Hepatocyte (in vitro differentiated cells): ENCODE results near the gene EDARADD. TPM values are rescaled to one million over a fixed set of nuclear protein-coding genes. Genes with fewer than 3 reads are reported as not detected.
A peak's percentile ranks its signal among the peaks of the same experiment; 100 is the strongest.

Source experiments
- DNase-seq: peaks from one replicate; pipeline ENCODE4 v3.0.0-alpha.2; 2016; ENCODE audit warnings: low spot score
- H2AFZ ChIP-seq: fragments of 200-600 bp; sonication (generic); 2 replicates; pipeline ENCODE4 v1.6.0; 2016; ENCODE audit warnings: antibody characterized with exemption, mild to moderate bottlenecking
- H3K27ac ChIP-seq: fragments of 200-600 bp; sonication (generic); 2 replicates; pipeline ENCODE4 v1.5.1; 2016; ENCODE audit warnings: mild to moderate bottlenecking
- H3K27me3 ChIP-seq: fragments of 200-600 bp; sonication (generic); 2 replicates; pipeline ENCODE4 v1.6.1; 2016
- H3K36me3 ChIP-seq: fragments of 200-600 bp; sonication (generic); replicated peaks from 2 replicates; pipeline ENCODE4 v1.5.1; 2016; ENCODE audit warnings: low read depth; ENCODE audit not compliant: insufficient read depth
- H3K4me1 ChIP-seq: fragments of 200-600 bp; sonication (generic); 2 replicates; pipeline ENCODE4 v1.5.1; 2016; ENCODE audit warnings: mild to moderate bottlenecking, moderate library complexity; ENCODE audit not compliant: insufficient read depth
- H3K4me2 ChIP-seq: fragments of 200-600 bp; sonication (generic); 2 replicates; pipeline ENCODE4 v1.6.0; 2016
- H3K4me3 ChIP-seq: fragments of 200-600 bp; sonication (generic); 2 replicates; pipeline ENCODE4 v1.5.1; 2016; ENCODE audit warnings: mild to moderate bottlenecking
- H3K79me2 ChIP-seq: fragments of 200-600 bp; sonication (generic); 2 replicates; pipeline ENCODE4 v1.6.0; 2017; ENCODE audit warnings: mild to moderate bottlenecking
- H3K9me2 ChIP-seq: fragments of 200-600 bp; sonication (generic); replicated peaks from 2 replicates; pipeline ENCODE4 v1.6.0; 2017; ENCODE audit warnings: mild to moderate bottlenecking; ENCODE audit not compliant: insufficient read depth
- H3K9me3 ChIP-seq: fragments of 200-600 bp; sonication (generic); 2 replicates; pipeline ENCODE4 v1.5.1; 2016; ENCODE audit warnings: low read depth, mild to moderate bottlenecking
- H4K20me1 ChIP-seq: fragments of 200-600 bp; sonication (generic); 2 replicates; pipeline ENCODE4 v1.6.0; 2016; ENCODE audit warnings: mild to moderate bottlenecking; ENCODE audit not compliant: insufficient read depth, poor library complexity, severe bottlenecking
- CTCF ChIP-seq: fragments of 200-600 bp; sonication (generic); IDR thresholded peaks from 2 replicates; pipeline ENCODE4 v1.5.1; 2016; ENCODE audit warnings: antibody characterized with exemption, mild to moderate bottlenecking; ENCODE audit not compliant: poor library complexity
- EZH2 ChIP-seq: fragments of 200-600 bp; sonication (generic); IDR thresholded peaks from 2 replicates; pipeline ENCODE4 v1.6.1; 2016; ENCODE audit warnings: antibody characterized with exemption, mild to moderate bottlenecking, borderline replicate concordance
- EZH2phosphoT487 ChIP-seq: fragments of 200-600 bp; sonication (generic); IDR thresholded peaks from one replicate; pipeline ENCODE4 v1.6.1; 2018; ENCODE audit warnings: antibody characterized with exemption, mild to moderate bottlenecking, low read depth, moderate library complexity; ENCODE audit not compliant: unreplicated experiment, severe bottlenecking
- WGBS: methylation state at CpG from one replicate; pipeline ENCODE4 v1.1.6; 2016; ENCODE audit warnings: low lambda C conversion rate; ENCODE audit errors: missing lambda C conversion rate; 5-methylcytosine and 5-hydroxymethylcytosine counted together
- polyA plus RNA-seq: library from polyadenylated mRNA; unstranded; fragments of >200 nt; fragmentation: Nextera tagmentation; extraction: Ambion mirVana; gene quantifications from 2 replicates; pipeline ENCODE4 v1.2.1, GENCODE V29; 2016
- total RNA-seq: library from RNA; depleted of rRNA; stranded (reverse); fragments of >200 nt; gene quantifications from 2 replicates; pipeline ENCODE4 v1.2.3, GENCODE V29; 2014

Gene EDARADD
- total and polyA plus RNA-seq, 2 experiments from 2014 or later: 1.7 to 4.5 TPM

GRCh38 chr1:236438614-236439013, 44.5 kb downstream of the EDARADD start:
- DNase-seq: no peak
- Histone ChIP-seq H3K4me2 (no peak overlapping the region), H3K9me3 (no peaks in the 10 kb centered on the region), H3K4me1 (no peaks in the 10 kb centered on the region), H3K4me3 (no peak overlapping the region), H3K79me2 (no peaks in the 10 kb centered on the region), H2AFZ (no peak overlapping the region), H3K27ac (no peak overlapping the region), H4K20me1 (no peaks in the 10 kb centered on the region), H3K9me2 (no peaks in the 10 kb centered on the region), H3K27me3 (no peaks in the 10 kb centered on the region), H3K36me3 (peaks cover 4% of the 10 kb centered on the region)
- WGBS: 96% methylated on average over 9 of the region's 9 CpGs
- no peak for TF ChIP-seq EZH2phosphoT487
- TF ChIP-seq CTCF: no peak
- no peak for TF ChIP-seq EZH2

DNA sequence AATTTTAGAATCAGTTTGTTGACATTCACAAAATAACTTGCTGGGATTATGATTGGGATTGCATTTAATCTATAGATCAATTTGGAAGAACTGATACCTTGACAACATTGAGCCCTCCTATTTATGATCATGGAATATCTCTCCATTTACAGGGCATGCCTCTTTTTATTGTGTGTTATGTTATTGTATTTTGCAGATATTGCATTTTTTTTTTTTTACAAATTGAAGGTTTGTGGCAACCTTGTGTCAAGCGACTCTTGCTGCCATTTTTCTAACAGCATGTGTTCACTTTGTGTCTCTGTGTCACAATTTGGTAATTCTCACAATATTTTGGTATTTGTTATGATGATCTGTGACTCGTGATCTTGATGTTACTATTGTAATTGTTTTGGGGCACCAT, 46.3 kb downstream of the EDARADD start:
- H3K9me2 ChIP-seq: no peaks in the 10 kb centered on the region
- no peaks in the 10 kb centered on the region for H4K20me1 ChIP-seq
- no peak overlapping the region for H3K27ac ChIP-seq
- peaks cover 4% of the 10 kb centered on the region for H3K36me3 ChIP-seq
- H3K4me2 ChIP-seq: peak overlapping the region; percentile 37
- no peak for DNase-seq
- no peak overlapping the region for H2AFZ ChIP-seq
- no peaks in the 10 kb centered on the region for H3K79me2 ChIP-seq
- 71% methylated on average over 2 of the region's 2 CpGs for WGBS
- TF ChIP-seq CTCF: no peak
- TF ChIP-seq EZH2: no peak
- no peak for TF ChIP-seq EZH2phosphoT487
- no peak overlapping the region for H3K4me3 ChIP-seq
- no peaks in the 10 kb centered on the region for H3K4me1 ChIP-seq
- H3K27me3 ChIP-seq: no peaks in the 10 kb centered on the region
- H3K9me3 ChIP-seq: no peaks in the 10 kb centered on the region

GRCh38 chr1:236450779-236451178, 56.7 kb downstream of the EDARADD start:
- no peaks in the 10 kb centered on the region for H3K27me3 ChIP-seq
- no peaks in the 10 kb centered on the region for H3K36me3 ChIP-seq
- no peaks in the 10 kb centered on the region for H3K4me1 ChIP-seq
- TF ChIP-seq EZH2phosphoT487 (no peak), EZH2 (no peak), CTCF (no peak)
- no peak overlapping the region for H3K4me2 ChIP-seq
- peak; percentile 16 for DNase-seq
- no peak overlapping the region for H3K27ac ChIP-seq
- WGBS: 81% methylated on average over 5 of the region's 5 CpGs
- H4K20me1 ChIP-seq: no peaks in the 10 kb centered on the region
- H2AFZ ChIP-seq: no peak overlapping the region
- H3K79me2 ChIP-seq: no peaks in the 10 kb centered on the region
- no peaks in the 10 kb centered on the region for H3K9me3 ChIP-seq
- no peak overlapping the region for H3K4me3 ChIP-seq
- no peaks in the 10 kb centered on the region for H3K9me2 ChIP-seq

DNA sequence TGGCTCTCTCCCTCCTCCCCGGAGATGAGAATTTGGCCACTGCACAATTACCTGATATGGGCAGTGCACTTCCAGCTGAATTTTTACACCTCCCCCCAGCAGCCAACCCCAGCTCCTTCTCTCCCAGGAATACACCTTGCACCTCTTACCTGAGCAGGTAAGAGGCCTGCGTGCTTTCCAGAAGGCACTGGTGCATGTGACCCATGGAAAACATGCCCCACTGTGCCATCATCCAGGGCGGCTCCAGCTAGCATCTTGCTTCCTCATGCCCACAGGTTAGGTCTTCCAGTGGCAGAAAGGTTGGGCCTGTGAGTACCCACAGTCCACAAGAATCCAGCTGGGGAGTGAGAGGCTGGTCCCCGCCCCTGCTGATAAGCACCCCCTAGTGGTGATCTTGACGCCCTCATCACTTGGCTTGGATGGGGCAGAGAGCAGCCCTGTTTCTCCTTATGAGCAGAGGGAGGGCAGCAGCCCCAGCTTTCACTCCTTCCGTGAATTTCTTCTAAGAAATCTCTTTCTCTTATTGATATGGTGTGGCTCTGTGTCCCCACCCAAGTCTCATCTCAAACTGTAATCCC, 57.8 kb downstream of the EDARADD start:
- Histone ChIP-seq H3K36me3 (no peaks in the 10 kb centered on the region), H3K4me2 (no peak overlapping the region), H3K27ac (no peak overlapping the region), H3K9me2 (no peaks in the 10 kb centered on the region), H3K27me3 (no peaks in the 10 kb centered on the region), H4K20me1 (no peaks in the 10 kb centered on the region), H3K9me3 (no peaks in the 10 kb centered on the region), H3K79me2 (no peaks in the 10 kb centered on the region), H2AFZ (no peak overlapping the region), H3K4me1 (no peaks in the 10 kb centered on the region), H3K4me3 (no peak overlapping the region)
- TF ChIP-seq CTCF (peak; percentile 22), EZH2phosphoT487 (no peak), EZH2 (no peak)
- DNase-seq: no peak
- 82% methylated on average over 6 of the region's 6 CpGs for WGBS
